ENCODE results near the gene STXBP5. TPM values are rescaled to one million over a fixed set of nuclear protein-coding genes. Genes with fewer than 3 reads are reported as not detected.

STXBP5 gene
- total RNA-seq, 1 donor from 2014 or later = 34.8 TPM

- TF ChIP-seq CTCF (IDR thresholded peaks at IDR 0.05) = no peak
- H3K9me3 Mint-ChIP-seq (ENCODE audit: unreplicated experiment) = peaks cover 4% of the 10 kb centered on the region
- H3K4me1 Mint-ChIP-seq (ENCODE audit: unreplicated experiment) = peaks cover 43% of the 10 kb centered on the region
- no peak for DNase-seq (ENCODE audit: extremely low spot score, unreplicated experiment)
- no peaks in the 10 kb centered on the region for H3K36me3 Mint-ChIP-seq (ENCODE audit: unreplicated experiment)
- no peak overlapping the region for H3K27ac Mint-ChIP-seq (ENCODE audit: unreplicated experiment)
- H3K27me3 Mint-ChIP-seq (ENCODE audit: unreplicated experiment) = no peaks in the 10 kb centered on the region
- H3K4me3 Mint-ChIP-seq (ENCODE audit: unreplicated experiment) = no peak overlapping the region
These were observed 39.5 kb upstream of the STXBP5 start for GRCh38 chr6:147164761-147165160.

GRCh38 chr6:147166360-147166944 lies 37.8 kb upstream of the STXBP5 start:
- Mint-ChIP-seq H3K27ac (ENCODE audit: unreplicated experiment) (peak overlapping the region; percentile 63), H3K9me3 (ENCODE audit: unreplicated experiment) (no peaks in the 10 kb centered on the region), H3K27me3 (ENCODE audit: unreplicated experiment) (no peaks in the 10 kb centered on the region), H3K4me3 (ENCODE audit: unreplicated experiment) (no peak overlapping the region), H3K36me3 (ENCODE audit: unreplicated experiment) (no peaks in the 10 kb centered on the region), H3K4me1 (ENCODE audit: unreplicated experiment) (peaks cover 43% of the 10 kb centered on the region)
- no peak for TF ChIP-seq CTCF (IDR thresholded peaks at IDR 0.05)
- DNase-seq (ENCODE audit: extremely low spot score, unreplicated experiment) = no peak

- Mint-ChIP-seq H3K9me3 (ENCODE audit: unreplicated experiment) (no peaks in the 10 kb centered on the region), H3K4me1 (ENCODE audit: unreplicated experiment) (peaks cover 39% of the 10 kb centered on the region), H3K27me3 (ENCODE audit: unreplicated experiment) (no peaks in the 10 kb centered on the region), H3K36me3 (ENCODE audit: unreplicated experiment) (no peaks in the 10 kb centered on the region), H3K4me3 (ENCODE audit: unreplicated experiment) (no peak overlapping the region), H3K27ac (ENCODE audit: unreplicated experiment) (no peak overlapping the region)
- DNase-seq (ENCODE audit: extremely low spot score, unreplicated experiment) = no peak
- TF ChIP-seq CTCF (IDR thresholded peaks at IDR 0.05) = no peak
These were observed 37.2 kb upstream of the STXBP5 start for GRCh38 chr6:147166992-147167391.

GRCh38 chr6:147167576-147168461 lies 36.4 kb upstream of the STXBP5 start:
- H3K4me3 Mint-ChIP-seq (ENCODE audit: unreplicated experiment) = no peak overlapping the region
- H3K27me3 Mint-ChIP-seq (ENCODE audit: unreplicated experiment) = no peaks in the 10 kb centered on the region
- no peak for DNase-seq (ENCODE audit: extremely low spot score, unreplicated experiment)
- peaks cover 36% of the 10 kb centered on the region for H3K4me1 Mint-ChIP-seq (ENCODE audit: unreplicated experiment)
- TF ChIP-seq CTCF (IDR thresholded peaks at IDR 0.05) = no peak
- no peaks in the 10 kb centered on the region for H3K36me3 Mint-ChIP-seq (ENCODE audit: unreplicated experiment)
- H3K9me3 Mint-ChIP-seq (ENCODE audit: unreplicated experiment) = no peaks in the 10 kb centered on the region
- H3K27ac Mint-ChIP-seq (ENCODE audit: unreplicated experiment) = peak overlapping the region; percentile 6

GRCh38 chr6:147169529-147169928 lies 34.7 kb upstream of the STXBP5 start:
- H3K27me3 Mint-ChIP-seq (ENCODE audit: unreplicated experiment) = no peaks in the 10 kb centered on the region
- H3K27ac Mint-ChIP-seq (ENCODE audit: unreplicated experiment) = peak overlapping the region; percentile 82
- H3K4me1 Mint-ChIP-seq (ENCODE audit: unreplicated experiment) = peaks cover 39% of the 10 kb centered on the region

More at GRCh38 chr6:147169529-147169928, 34.7 kb upstream of the STXBP5 start:
- DNase-seq (ENCODE audit: extremely low spot score, unreplicated experiment) = no peak
- no peaks in the 10 kb centered on the region for H3K9me3 Mint-ChIP-seq (ENCODE audit: unreplicated experiment)
- TF ChIP-seq CTCF (IDR thresholded peaks at IDR 0.05) = no peak
- H3K4me3 Mint-ChIP-seq (ENCODE audit: unreplicated experiment) = no peak overlapping the region
- no peaks in the 10 kb centered on the region for H3K36me3 Mint-ChIP-seq (ENCODE audit: unreplicated experiment)

Data from osteocyte (in vitro differentiated cells).